A673 (cell line): ENCODE results near the gene MAN1B1.

ENCODE experiments used
- EZH2 ChIP-seq: fragments of 200-600 bp; sonication (generic); IDR thresholded peaks from 2 replicates; pipeline ENCODE4 v1.6.1; 2017; ENCODE audit warnings: borderline replicate concordance, low read depth, mild to moderate bottlenecking, mixed read lengths, antibody characterized with exemption, low read length; ENCODE audit not compliant: poor library complexity, severe bottlenecking
- TF ChIP-seq, protein P1 (sequence below): fragments of 300-800, 200-600 bp; sonication (generic); conservative IDR thresholded peaks from 2 replicates; pipeline ENCODE4 v1.5.1; 2017; ENCODE audit warnings: low read depth, mild to moderate bottlenecking, antibody characterized with exemption, low read length, moderate library complexity, mixed read lengths

DNA sequence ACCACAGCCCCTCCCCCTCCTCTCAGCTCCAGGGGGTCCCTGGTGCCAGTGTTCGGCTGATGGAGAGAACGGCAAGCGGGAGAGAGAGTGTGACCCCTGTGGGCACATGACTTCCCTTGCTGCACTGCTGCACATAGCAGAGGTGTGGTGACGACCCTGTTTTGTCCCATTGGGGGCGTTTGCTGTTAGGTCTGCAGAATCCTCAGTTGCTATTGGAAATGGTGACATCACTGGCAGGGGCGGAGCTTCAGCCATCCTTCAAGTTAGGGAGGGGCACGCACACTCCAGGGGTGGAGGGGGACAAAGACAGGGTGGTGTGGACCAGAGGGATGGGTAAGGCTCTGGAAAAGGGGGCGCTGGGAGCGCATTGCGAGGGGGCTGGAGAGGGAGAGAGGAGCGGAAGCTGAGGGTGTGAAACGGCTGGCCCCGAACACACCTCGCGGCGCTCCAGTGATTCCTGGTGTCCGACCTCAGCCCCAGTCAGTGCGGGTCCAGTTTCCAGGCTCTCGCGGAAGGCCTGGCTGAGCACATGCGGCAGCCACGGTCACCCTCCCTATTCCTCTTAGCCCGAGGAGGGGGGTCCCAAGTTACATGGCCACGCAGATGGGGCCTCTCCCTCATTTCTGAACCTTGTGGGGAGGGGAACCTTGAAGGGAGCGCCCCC, 51.4 kb downstream of the MAN1B1 start:
- TF ChIP-seq, protein P1, sequence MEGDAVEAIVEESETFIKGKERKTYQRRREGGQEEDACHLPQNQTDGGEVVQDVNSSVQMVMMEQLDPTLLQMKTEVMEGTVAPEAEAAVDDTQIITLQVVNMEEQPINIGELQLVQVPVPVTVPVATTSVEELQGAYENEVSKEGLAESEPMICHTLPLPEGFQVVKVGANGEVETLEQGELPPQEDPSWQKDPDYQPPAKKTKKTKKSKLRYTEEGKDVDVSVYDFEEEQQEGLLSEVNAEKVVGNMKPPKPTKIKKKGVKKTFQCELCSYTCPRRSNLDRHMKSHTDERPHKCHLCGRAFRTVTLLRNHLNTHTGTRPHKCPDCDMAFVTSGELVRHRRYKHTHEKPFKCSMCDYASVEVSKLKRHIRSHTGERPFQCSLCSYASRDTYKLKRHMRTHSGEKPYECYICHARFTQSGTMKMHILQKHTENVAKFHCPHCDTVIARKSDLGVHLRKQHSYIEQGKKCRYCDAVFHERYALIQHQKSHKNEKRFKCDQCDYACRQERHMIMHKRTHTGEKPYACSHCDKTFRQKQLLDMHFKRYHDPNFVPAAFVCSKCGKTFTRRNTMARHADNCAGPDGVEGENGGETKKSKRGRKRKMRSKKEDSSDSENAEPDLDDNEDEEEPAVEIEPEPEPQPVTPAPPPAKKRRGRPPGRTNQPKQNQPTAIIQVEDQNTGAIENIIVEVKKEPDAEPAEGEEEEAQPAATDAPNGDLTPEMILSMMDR = no peak
- TF ChIP-seq EZH2 = peak; percentile 39
